ENCODE measurements around the gene EDDM13.

- TF ChIP-seq CTCF (IDR thresholded peaks at IDR 0.05; ENCODE audit: low read depth, low read length, poor library complexity, severe bottlenecking) (no peak), EZH2phosphoT487 (IDR thresholded peaks at IDR 0.05; ENCODE audit: borderline replicate concordance, low read length) (no peak)
Observed at GRCh38 chr19:56263319-56263718, 9.2 kb upstream of the EDDM13 start.

Measured in DOHH2 (cell line).